Measurements from ENCODE around the gene OR5H1. TPM values are rescaled to one million over a fixed set of nuclear protein-coding genes. Genes with fewer than 3 reads are reported as not detected.

Gene OR5H1
- polyA plus RNA-seq, 1 experiment, result not detected

DNA sequence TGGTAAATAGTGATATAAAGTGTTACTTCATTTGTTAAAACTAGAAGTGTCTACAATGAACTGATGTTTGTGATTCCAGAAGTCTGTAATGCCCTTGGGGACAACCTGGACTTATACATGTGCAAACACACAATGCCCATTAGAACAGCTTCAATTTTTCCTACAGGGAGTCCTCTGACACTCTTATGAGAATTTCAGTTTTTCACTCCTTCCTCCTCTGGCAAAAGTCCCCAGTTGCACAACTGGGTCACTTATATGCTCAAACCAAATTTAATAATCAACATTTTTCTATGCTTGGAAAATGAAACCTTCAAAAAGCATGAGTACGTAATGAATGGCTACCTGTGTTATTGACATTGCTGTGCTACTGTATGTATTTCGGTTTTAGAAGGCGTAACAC is 35.9 kb downstream of the OR5H1 start, which contains the start of gene OR5H15:
OR5H15 (plus strand) TSS at position 301 of the 400 bp plus-strand sequence. CDS start 2,004 bp downstream, outside the sequence.
- TF ChIP-seq, protein P1, sequence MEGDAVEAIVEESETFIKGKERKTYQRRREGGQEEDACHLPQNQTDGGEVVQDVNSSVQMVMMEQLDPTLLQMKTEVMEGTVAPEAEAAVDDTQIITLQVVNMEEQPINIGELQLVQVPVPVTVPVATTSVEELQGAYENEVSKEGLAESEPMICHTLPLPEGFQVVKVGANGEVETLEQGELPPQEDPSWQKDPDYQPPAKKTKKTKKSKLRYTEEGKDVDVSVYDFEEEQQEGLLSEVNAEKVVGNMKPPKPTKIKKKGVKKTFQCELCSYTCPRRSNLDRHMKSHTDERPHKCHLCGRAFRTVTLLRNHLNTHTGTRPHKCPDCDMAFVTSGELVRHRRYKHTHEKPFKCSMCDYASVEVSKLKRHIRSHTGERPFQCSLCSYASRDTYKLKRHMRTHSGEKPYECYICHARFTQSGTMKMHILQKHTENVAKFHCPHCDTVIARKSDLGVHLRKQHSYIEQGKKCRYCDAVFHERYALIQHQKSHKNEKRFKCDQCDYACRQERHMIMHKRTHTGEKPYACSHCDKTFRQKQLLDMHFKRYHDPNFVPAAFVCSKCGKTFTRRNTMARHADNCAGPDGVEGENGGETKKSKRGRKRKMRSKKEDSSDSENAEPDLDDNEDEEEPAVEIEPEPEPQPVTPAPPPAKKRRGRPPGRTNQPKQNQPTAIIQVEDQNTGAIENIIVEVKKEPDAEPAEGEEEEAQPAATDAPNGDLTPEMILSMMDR (IDR thresholded peaks at IDR 0.05; ENCODE audit: low read depth, low read length), result no peak

GRCh38 chr3:98171071-98171470 is 40.5 kb downstream of the OR5H1 start:
- TF ChIP-seq, protein P1 (IDR thresholded peaks at IDR 0.05; ENCODE audit: low read depth, low read length), result no peak
- no peak overlapping the region for H3K27ac ChIP-seq (ENCODE audit: low read depth, low read length)
- no peak overlapping the region for H3K4me3 ChIP-seq (ENCODE audit: low read depth, low read length)
- H3K27me3 ChIP-seq (ENCODE audit: control insufficient read depth, insufficient read depth, low read length), result no peaks in the 10 kb centered on the region
- CTCF ChIA-PET, result no interaction called here
- POLR2A ChIA-PET, result no interaction called here
- no peaks in the 10 kb centered on the region for H3K9me3 ChIP-seq (ENCODE audit: control insufficient read depth, insufficient read depth, low read length)
- no peak for DNase-seq (ENCODE audit: low read depth, low spot score)

More for the DNA sequence above, 35.9 kb downstream of the OR5H1 start, which contains the start of gene OR5H15:
- CTCF ChIA-PET, result no interaction called here
- POLR2A ChIA-PET, result no interaction called here
- H3K27ac ChIP-seq (ENCODE audit: low read depth, low read length), result no peak within 1 kb of the TSS
- no peak for DNase-seq (ENCODE audit: low read depth, low spot score)
- H3K4me3 ChIP-seq (ENCODE audit: low read depth, low read length), result no peak within 1 kb of the TSS
- H3K9me3 ChIP-seq (ENCODE audit: control insufficient read depth, insufficient read depth, low read length), result no peaks in the 10 kb centered on the region
- H3K27me3 ChIP-seq (ENCODE audit: control insufficient read depth, insufficient read depth, low read length), result no peaks in the 10 kb centered on the region

- Histone ChIP-seq H3K27ac (ENCODE audit: low read depth, low read length) (no peak overlapping the region), H3K4me3 (ENCODE audit: low read depth, low read length) (no peak overlapping the region), H3K9me3 (ENCODE audit: control insufficient read depth, insufficient read depth, low read length) (no peaks in the 10 kb centered on the region), H3K27me3 (ENCODE audit: control insufficient read depth, insufficient read depth, low read length) (no peaks in the 10 kb centered on the region)
- ChIA-PET CTCF (no interaction called here), POLR2A (no interaction called here)
- no peak for DNase-seq (ENCODE audit: low read depth, low spot score)
- TF ChIP-seq, protein P1 (IDR thresholded peaks at IDR 0.05; ENCODE audit: low read depth, low read length), result no peak
These were observed 42.1 kb downstream of the OR5H1 start for GRCh38 chr3:98172621-98173020.

- TF ChIP-seq, protein P1 (IDR thresholded peaks at IDR 0.05; ENCODE audit: low read depth, low read length), result no peak
- Histone ChIP-seq H3K27ac (ENCODE audit: low read depth, low read length) (no peak overlapping the region), H3K9me3 (ENCODE audit: control insufficient read depth, insufficient read depth, low read length) (no peaks in the 10 kb centered on the region), H3K4me3 (ENCODE audit: low read depth, low read length) (no peak overlapping the region), H3K27me3 (ENCODE audit: control insufficient read depth, insufficient read depth, low read length) (no peaks in the 10 kb centered on the region)
- DNase-seq (ENCODE audit: low read depth, low spot score), result no peak
- CTCF ChIA-PET, result no interaction called here
- POLR2A ChIA-PET, result no interaction called here
These were observed 49.9 kb downstream of the OR5H1 start for GRCh38 chr3:98180319-98180890.

- POLR2A ChIA-PET, result no interaction called here
- no peak for DNase-seq (ENCODE audit: low read depth, low spot score)
- H3K27ac ChIP-seq (ENCODE audit: low read depth, low read length), result no peak overlapping the region
These were observed 51.7 kb downstream of the OR5H1 start for GRCh38 chr3:98182196-98182595.

More at GRCh38 chr3:98182196-98182595, 51.7 kb downstream of the OR5H1 start:
- TF ChIP-seq, protein P1 (IDR thresholded peaks at IDR 0.05; ENCODE audit: low read depth, low read length), result no peak
- Histone ChIP-seq H3K4me3 (ENCODE audit: low read depth, low read length) (no peak overlapping the region), H3K9me3 (ENCODE audit: control insufficient read depth, insufficient read depth, low read length) (no peaks in the 10 kb centered on the region), H3K27me3 (ENCODE audit: control insufficient read depth, insufficient read depth, low read length) (no peaks in the 10 kb centered on the region)
- CTCF ChIA-PET, result no interaction called here

Measured in AG04450 (cell line).